ENCODE measurements around the gene GDPD4.

GDPD4 gene

GRCh38 chr11:77171885-77172665 lies 129.4 kb downstream of the GDPD4 start:
- DNase-seq = no peak

- DNase-seq = no peak
Observed at GRCh38 chr11:77171254-77171653, 130.2 kb downstream of the GDPD4 start.

- no peak for DNase-seq
Observed at GRCh38 chr11:77170107-77170506, 131.4 kb downstream of the GDPD4 start.

GRCh38 chr11:77167791-77168190 lies 133.7 kb downstream of the GDPD4 start:
- no peak for DNase-seq

GRCh38 chr11:77167111-77167626 lies 134.3 kb downstream of the GDPD4 start:
- DNase-seq = no peak

Measured in CD4-positive, alpha-beta T cell treated with Interleukin-6 for 4 hours (primary cell).